IMR-90 (cell line): ENCODE results near the gene GINS1. TPM values are rescaled to one million over a fixed set of nuclear protein-coding genes. Genes with fewer than 3 reads are reported as not detected.
A peak's percentile ranks its signal among the peaks of the same experiment; 100 is the strongest.

Experiments used
- ATAC-seq: fragments of 200-7000 bp; cut with Tn5 transposase; 2 replicates; pipeline ENCODE4 v1.9.1; 2020; ENCODE audit warnings: low read depth, mild to moderate bottlenecking, moderate library complexity
- BruUV-seq: library from RNA; stranded (reverse); fragments of 400-500 nt; replicated peaks from 2 replicates; lab custom pipeline; 2021; lab: Mats Ljungman, UMichigan
- CTCF ChIA-PET: fragments of 300-600 bp; formaldehyde crosslinking; extraction: SDS; loops from one replicate; lab custom pipeline; 2021; ENCODE audit warnings: antibody characterized with exemption; lab: Yijun Ruan, JAX
- POLR2A ChIA-PET: fragments of 300-600 bp; sonication (Branson Sonifier 250); formaldehyde crosslinking; loops from one replicate; lab custom pipeline; 2022; ENCODE audit warnings: antibody characterized with exemption; ENCODE audit not compliant: unreplicated experiment; lab: Charles Lee
- DNase-seq: peaks from one replicate; pipeline ENCODE4 v3.0.0; 2013
- H2AFZ ChIP-seq: replicated peaks from 2 replicates; pipeline ENCODE3; 2013; ENCODE audit warnings: low read length, mild to moderate bottlenecking; ENCODE audit not compliant: poor library complexity
- H2AK5ac ChIP-seq: 2 replicates; pipeline ENCODE4 v1.6.1; 2013; ENCODE audit warnings: low read depth, low read length, inconsistent platforms
- H2AK9ac ChIP-seq: replicated peaks from 2 replicates; pipeline ENCODE3; 2013; ENCODE audit warnings: mild to moderate bottlenecking, low read depth, low read length, moderate library complexity; ENCODE audit not compliant: poor library complexity
- H2BK120ac ChIP-seq: 2 replicates; pipeline ENCODE4 v1.6.1; 2013; ENCODE audit warnings: low read depth, low read length, inconsistent platforms
- H2BK15ac ChIP-seq: 3 replicates; pipeline ENCODE4 v1.6.1; 2013; ENCODE audit warnings: low read depth, low read length, inconsistent platforms
- H2BK20ac ChIP-seq: 2 replicates; pipeline ENCODE4 v1.6.1; 2013; ENCODE audit warnings: low read depth, mild to moderate bottlenecking, inconsistent platforms, low read length, moderate library complexity
- H2BK5ac ChIP-seq: 2 replicates; pipeline ENCODE4 v1.6.1; 2013; ENCODE audit warnings: mild to moderate bottlenecking, low read depth, low read length, inconsistent platforms; ENCODE audit not compliant: poor library complexity, severe bottlenecking
- H3K14ac ChIP-seq: replicated peaks from 2 replicates; pipeline ENCODE4 v1.6.1; 2013; ENCODE audit warnings: low read depth, low read length, inconsistent platforms
- H3K18ac ChIP-seq: 2 replicates; pipeline ENCODE4 v1.6.1; 2013; ENCODE audit warnings: low read depth, low read length, control low read depth
- H3K23ac ChIP-seq: 2 replicates; pipeline ENCODE4 v1.6.1; 2013; ENCODE audit warnings: low read depth, low read length, inconsistent platforms
- H3K27ac ChIP-seq: 2 replicates; pipeline ENCODE4 v1.5.1; 2013; ENCODE audit warnings: mild to moderate bottlenecking, control low read depth, low read length; ENCODE audit not compliant: insufficient read depth
- H3K27me3 ChIP-seq: 2 replicates; pipeline ENCODE4 v1.6.1; 2013; ENCODE audit warnings: low read length; ENCODE audit not compliant: control insufficient read depth, insufficient read depth
- H3K36me3 ChIP-seq: 2 replicates; pipeline ENCODE4 v1.6.1; 2013; ENCODE audit warnings: low read length, mixed read lengths; ENCODE audit not compliant: control insufficient read depth, insufficient read depth
- H3K4ac ChIP-seq: 2 replicates; pipeline ENCODE4 v1.6.1; 2013; ENCODE audit warnings: low read depth, low read length, inconsistent platforms
- H3K4me1 ChIP-seq: 2 replicates; pipeline ENCODE4 v1.6.1; 2013; ENCODE audit warnings: low read length, mixed read lengths; ENCODE audit not compliant: control insufficient read depth, insufficient read depth
- H3K4me2 ChIP-seq: 2 replicates; pipeline ENCODE4 v1.6.1; 2013; ENCODE audit warnings: low read depth, mild to moderate bottlenecking, control low read depth, low read length, moderate library complexity
- H3K4me3 ChIP-seq: 2 replicates; pipeline ENCODE4 v1.5.1; 2013; ENCODE audit warnings: low read depth, mild to moderate bottlenecking, control low read depth, low read length, moderate library complexity; ENCODE audit not compliant: insufficient read depth
- H3K56ac ChIP-seq: 2 replicates; pipeline ENCODE4 v1.6.1; 2013; ENCODE audit warnings: low read length, inconsistent platforms; ENCODE audit not compliant: insufficient read depth; ENCODE audit errors: extremely low read depth
- H3K79me1 ChIP-seq, 2 experiments: 2 replicates each; pipeline ENCODE4 v1.6.1; 2013; ENCODE audit warnings: low read length in 2 of 2, inconsistent platforms in 1 of 2, low read depth in 1 of 2
- H3K9ac ChIP-seq: 2 replicates; pipeline ENCODE4 v1.6.1; 2013; ENCODE audit warnings: low read depth, low read length, control low read depth
- H3K9me1 ChIP-seq: 2 replicates; pipeline ENCODE4 v1.6.1; 2013; ENCODE audit warnings: low read length, inconsistent platforms; ENCODE audit not compliant: insufficient read depth
- H3K9me3 ChIP-seq: 2 replicates; pipeline ENCODE4 v1.6.1; 2013; ENCODE audit warnings: low read length; ENCODE audit not compliant: control insufficient read depth, insufficient read depth
- H4K20me1 ChIP-seq: 2 replicates; pipeline ENCODE4 v1.6.1; 2013; ENCODE audit warnings: low read length, inconsistent platforms; ENCODE audit not compliant: insufficient read depth
- H4K5ac ChIP-seq: 2 replicates; pipeline ENCODE4 v1.6.1; 2013; ENCODE audit warnings: mild to moderate bottlenecking, low read depth, low read length, control low read depth
- H4K8ac ChIP-seq, 2 experiments: 2 replicates each; pipeline ENCODE4 v1.6.1; 2013; ENCODE audit warnings: low read depth in 2 of 2, low read length in 2 of 2, control low read depth in 1 of 2, inconsistent platforms in 1 of 2
- H4K91ac ChIP-seq: 2 replicates; pipeline ENCODE4 v1.6.1; 2013; ENCODE audit warnings: low read depth, low read length, inconsistent platforms; ENCODE audit not compliant: insufficient read depth
- CEBPB ChIP-seq: IDR thresholded peaks from 2 replicates; pipeline ENCODE4 v1.6.1; 2012; ENCODE audit warnings: low read depth, low read length, improper control_type of control experiment
- CHD1 ChIP-seq: IDR thresholded peaks from 2 replicates; pipeline ENCODE4 v1.6.1; 2012; ENCODE audit warnings: low read depth, low read length, improper control_type of control experiment
- FOS ChIP-seq: fragments of 150-350 bp; IDR thresholded peaks from 2 replicates; pipeline ENCODE4 v1.6.1; 2016; ENCODE audit warnings: low read depth, low read length
- MAFK ChIP-seq: IDR thresholded peaks from 2 replicates; pipeline ENCODE4 v1.6.1; 2012; ENCODE audit warnings: low read depth, low read length, improper control_type of control experiment
- MAZ ChIP-seq: IDR thresholded peaks from 2 replicates; pipeline ENCODE4 v1.6.1; 2012; ENCODE audit warnings: low read depth, mild to moderate bottlenecking, low read length, improper control_type of control experiment, moderate library complexity, borderline replicate concordance
- MXI1 ChIP-seq: IDR thresholded peaks from 2 replicates; pipeline ENCODE4 v1.6.1; 2012; ENCODE audit warnings: low read depth, mild to moderate bottlenecking, low read length, moderate library complexity, borderline replicate concordance
- NFE2L2 ChIP-seq: fragments of 150-350 bp; IDR thresholded peaks from 2 replicates; pipeline ENCODE4 v1.6.1; 2016; ENCODE audit warnings: low read depth, mild to moderate bottlenecking, low read length
- POLR2A ChIP-seq: IDR thresholded peaks from 2 replicates; pipeline ENCODE4 v1.6.1; 2012; ENCODE audit warnings: mild to moderate bottlenecking, low read depth, low read length
- RAD21 ChIP-seq: IDR thresholded peaks from 2 replicates; pipeline ENCODE4 v1.6.1; 2012; ENCODE audit warnings: low read length, improper control_type of control experiment
- RCOR1 ChIP-seq: IDR thresholded peaks from 2 replicates; pipeline ENCODE4 v1.6.1; 2012; ENCODE audit warnings: mild to moderate bottlenecking, low read length, improper control_type of control experiment; ENCODE audit not compliant: insufficient replicate concordance
- RFX5 ChIP-seq: IDR thresholded peaks from 2 replicates; pipeline ENCODE4 v1.8.0; 2012; ENCODE audit warnings: low read depth, mild to moderate bottlenecking, low read length, moderate library complexity
- SMC3 ChIP-seq: fragments of 150-350 bp; IDR thresholded peaks from 2 replicates; pipeline ENCODE4 v1.6.1; 2016; ENCODE audit warnings: low read depth, mild to moderate bottlenecking, antibody characterized with exemption, low read length, moderate library complexity
- whole genome bisulfite sequencing, 2 experiments: methylation state at CpG; one replicate each; pipeline versions ENCODE4 v1.1.5 to v1.1.7; 2013; ENCODE audit warnings: missing lambda C conversion rate in 2 of 2; ENCODE audit not compliant: insufficient read length in 1 of 2; ENCODE audit errors: extremely low coverage in 2 of 2; 5-methylcytosine and 5-hydroxymethylcytosine counted together
- dilution Hi-C: fragments of 300-500 bp; cut with HindIII; formaldehyde crosslinking; loops from one replicate; pipeline ENCODE4 v1.14.3; 2018; ENCODE audit warnings: low sequenced_read_pairs; ENCODE audit not compliant: unreplicated experiment
- in situ Hi-C: fragments of 300-500 bp; cut with MboI; formaldehyde crosslinking; loops from 3 replicates; pipeline ENCODE4 v1.14.3; 2019; ENCODE audit warnings: low sequenced_read_pairs, inconsistent platforms, mixed read lengths
- intact Hi-C: fragments of 100-400 bp; cut with micrococcal nuclease; formaldehyde crosslinking; loops from 2 replicates; pipeline ENCODE4 v1.10.0; 2022
- polyA plus RNA-seq, 3 experiments: library from polyadenylated mRNA; depleted of rRNA; stranded (reverse); fragments of >200 nt; gene quantifications; 2 replicates each; pipeline ENCODE4 v1.2.3, GENCODE V29; 2012; ENCODE audit warnings: low replicate concordance in 1 of 3
- total RNA-seq: library from RNA; depleted of rRNA; stranded (reverse); fragments of >200 nt; gene quantifications from 2 replicates; pipeline ENCODE4 v1.2.3, GENCODE V29; 2012
- TF ChIP-seq, protein P1 (sequence below): conservative IDR thresholded peaks from 2 replicates; pipeline ENCODE4 v1.5.1; 2012; ENCODE audit warnings: mild to moderate bottlenecking, low read depth, low read length, improper control_type of control experiment
- TF ChIP-seq, protein P2 (sequence below): fragments of 150-350 bp; IDR thresholded peaks from 2 replicates; pipeline ENCODE4 v1.6.1; 2016; ENCODE audit warnings: low read depth, mild to moderate bottlenecking, low read length, moderate library complexity, borderline replicate concordance
- TF ChIP-seq, protein P3 (sequence below): fragments of 150-350 bp; IDR thresholded peaks from 2 replicates; pipeline ENCODE4 v1.6.1; 2017; ENCODE audit warnings: mild to moderate bottlenecking, antibody characterized with exemption, low read length, low read depth

The GINS1 gene
- total and polyA plus RNA-seq, 2 of the 4 experiments (the other 2 are of a cell fraction) = 4.9 to 6.6 TPM

DNA sequence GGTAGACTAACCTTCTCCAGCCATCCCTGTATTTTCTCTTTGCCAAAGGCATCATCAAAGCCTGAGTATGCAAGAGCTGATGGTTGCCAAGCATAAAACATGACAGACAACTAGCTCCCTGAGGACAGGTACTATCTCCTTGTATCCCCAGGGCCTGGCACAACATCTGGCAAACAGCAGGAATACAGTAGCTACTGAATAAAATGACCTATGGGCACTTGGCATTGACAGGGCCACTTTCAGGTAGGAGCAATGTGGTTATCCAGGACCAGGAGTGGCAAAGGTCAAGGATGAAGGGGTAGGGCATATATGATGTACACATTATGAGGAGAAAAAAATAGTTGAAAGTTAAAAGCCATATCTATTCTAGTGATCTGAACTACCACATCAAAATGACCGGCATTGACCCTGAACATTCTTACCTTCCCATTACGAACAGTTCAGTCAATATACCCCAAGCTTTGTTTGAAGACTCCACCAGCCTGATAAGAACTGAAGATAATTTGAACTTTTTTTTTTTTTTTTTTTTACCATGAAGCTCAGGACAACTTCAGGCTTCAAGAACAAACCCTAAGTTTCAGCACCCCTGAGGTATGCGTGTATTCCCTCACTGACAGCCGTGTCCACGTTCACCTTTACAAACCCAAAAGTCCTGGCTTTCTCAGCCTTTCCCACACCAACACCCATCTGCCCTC is 29.1 kb upstream of the GINS1 start:
- no peak overlapping the region for H3K4ac ChIP-seq
- H3K14ac ChIP-seq = no peak overlapping the region
- H3K27me3 ChIP-seq = no peaks in the 10 kb centered on the region
- DNase-seq = no peak
- in situ Hi-C loops (loop anchor here (25.0 kb wide), 1 partner anchor 741 kb away; no protein-coding TSS in a partner anchor), dilution Hi-C loops (no loop called here), intact Hi-C loops (no loop called here)
- peaks cover 38% of the 10 kb centered on the region for H4K20me1 ChIP-seq
- H3K23ac ChIP-seq = no peak overlapping the region
- no peak overlapping the region for H2BK15ac ChIP-seq
- H3K56ac ChIP-seq = no peak overlapping the region
- ChIA-PET POLR2A (no interaction called here), CTCF (interaction anchor here (0.7 kb wide), 1 partner anchor 145 kb away, joined by 3 read pairs; no protein-coding TSS in a partner anchor)
- H3K36me3 ChIP-seq = peaks cover 4% of the 10 kb centered on the region; the same call in 1 of the 2 replicates
- peaks cover 37% of the 10 kb centered on the region for H3K9me1 ChIP-seq
- H4K91ac ChIP-seq = no peak overlapping the region
- no peak overlapping the region for H3K27ac ChIP-seq
- WGBS, 2 experiments = 100% methylated on average over 3 of the region's 5 CpGs; no CpG with 5 or more reads in 1 of the 2 experiments
- BruUV-seq = no TSS peak
- no peak overlapping the region for H2AK5ac ChIP-seq
- no peak overlapping the region for H2BK5ac ChIP-seq
- H3K9ac ChIP-seq = no peak overlapping the region
- H2BK120ac ChIP-seq = no peak overlapping the region
- H3K9me3 ChIP-seq = no peaks in the 10 kb centered on the region
- no peak overlapping the region for H3K18ac ChIP-seq
- H3K4me2 ChIP-seq = no peak overlapping the region
- H4K5ac ChIP-seq = no peak overlapping the region
- H3K79me1 ChIP-seq = peaks cover 49 to 93% of the 10 kb centered on the region in 2 experiments
- no peak overlapping the region for H3K4me3 ChIP-seq
- peaks cover 13% of the 10 kb centered on the region for H3K4me1 ChIP-seq
- no peak overlapping the region for H2AK9ac ChIP-seq
- no peak overlapping the region for H2AFZ ChIP-seq
- peak overlapping the region in 1 of 2 experiments; percentile 15; a peak in 1 of 4 replicates for H4K8ac ChIP-seq
- no peak overlapping the region for H2BK20ac ChIP-seq
- no peak for ATAC-seq
- TF ChIP-seq RAD21 (no peak), SMC3 (no peak), CHD1 (no peak), RFX5 (no peak), POLR2A (no peak), CEBPB (no peak), NFE2L2 (no peak), MAFK (no peak), MAZ (no peak), RCOR1 (no peak), MXI1 (no peak), FOS (no peak)
- TF ChIP-seq, protein P1, sequence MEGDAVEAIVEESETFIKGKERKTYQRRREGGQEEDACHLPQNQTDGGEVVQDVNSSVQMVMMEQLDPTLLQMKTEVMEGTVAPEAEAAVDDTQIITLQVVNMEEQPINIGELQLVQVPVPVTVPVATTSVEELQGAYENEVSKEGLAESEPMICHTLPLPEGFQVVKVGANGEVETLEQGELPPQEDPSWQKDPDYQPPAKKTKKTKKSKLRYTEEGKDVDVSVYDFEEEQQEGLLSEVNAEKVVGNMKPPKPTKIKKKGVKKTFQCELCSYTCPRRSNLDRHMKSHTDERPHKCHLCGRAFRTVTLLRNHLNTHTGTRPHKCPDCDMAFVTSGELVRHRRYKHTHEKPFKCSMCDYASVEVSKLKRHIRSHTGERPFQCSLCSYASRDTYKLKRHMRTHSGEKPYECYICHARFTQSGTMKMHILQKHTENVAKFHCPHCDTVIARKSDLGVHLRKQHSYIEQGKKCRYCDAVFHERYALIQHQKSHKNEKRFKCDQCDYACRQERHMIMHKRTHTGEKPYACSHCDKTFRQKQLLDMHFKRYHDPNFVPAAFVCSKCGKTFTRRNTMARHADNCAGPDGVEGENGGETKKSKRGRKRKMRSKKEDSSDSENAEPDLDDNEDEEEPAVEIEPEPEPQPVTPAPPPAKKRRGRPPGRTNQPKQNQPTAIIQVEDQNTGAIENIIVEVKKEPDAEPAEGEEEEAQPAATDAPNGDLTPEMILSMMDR = no peak
- TF ChIP-seq, protein P2, sequence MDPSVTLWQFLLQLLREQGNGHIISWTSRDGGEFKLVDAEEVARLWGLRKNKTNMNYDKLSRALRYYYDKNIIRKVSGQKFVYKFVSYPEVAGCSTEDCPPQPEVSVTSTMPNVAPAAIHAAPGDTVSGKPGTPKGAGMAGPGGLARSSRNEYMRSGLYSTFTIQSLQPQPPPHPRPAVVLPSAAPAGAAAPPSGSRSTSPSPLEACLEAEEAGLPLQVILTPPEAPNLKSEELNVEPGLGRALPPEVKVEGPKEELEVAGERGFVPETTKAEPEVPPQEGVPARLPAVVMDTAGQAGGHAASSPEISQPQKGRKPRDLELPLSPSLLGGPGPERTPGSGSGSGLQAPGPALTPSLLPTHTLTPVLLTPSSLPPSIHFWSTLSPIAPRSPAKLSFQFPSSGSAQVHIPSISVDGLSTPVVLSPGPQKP = no peak
- TF ChIP-seq, protein P3, sequence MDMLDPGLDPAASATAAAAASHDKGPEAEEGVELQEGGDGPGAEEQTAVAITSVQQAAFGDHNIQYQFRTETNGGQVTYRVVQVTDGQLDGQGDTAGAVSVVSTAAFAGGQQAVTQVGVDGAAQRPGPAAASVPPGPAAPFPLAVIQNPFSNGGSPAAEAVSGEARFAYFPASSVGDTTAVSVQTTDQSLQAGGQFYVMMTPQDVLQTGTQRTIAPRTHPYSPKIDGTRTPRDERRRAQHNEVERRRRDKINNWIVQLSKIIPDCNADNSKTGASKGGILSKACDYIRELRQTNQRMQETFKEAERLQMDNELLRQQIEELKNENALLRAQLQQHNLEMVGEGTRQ = no peak
